Subcutaneous adipose tissue (tissue), 4 donors: ENCODE measurements around the gene EXT2. TPM values are rescaled to one million over a fixed set of nuclear protein-coding genes. Genes with fewer than 3 reads are reported as not detected.

Experiments used
- total RNA-seq, 4 donors: library from RNA; depleted of rRNA; stranded (reverse); fragments of >200 nt; gene quantifications; one replicate each; pipeline ENCODE4 v1.1.0, GENCODE V29; 2016
- TF ChIP-seq, protein P1 (sequence below): fragments of 450-650 bp; IDR thresholded peaks from one replicate; pipeline ENCODE4 v1.5.1; 2016; ENCODE audit warnings: low read depth, mild to moderate bottlenecking, control low read depth, antibody characterized with exemption, moderate library complexity

EXT2 gene
- total RNA-seq, 4 donors from 2014 or later: 48.6 to 63.9 (median 54.8) TPM

DNA sequence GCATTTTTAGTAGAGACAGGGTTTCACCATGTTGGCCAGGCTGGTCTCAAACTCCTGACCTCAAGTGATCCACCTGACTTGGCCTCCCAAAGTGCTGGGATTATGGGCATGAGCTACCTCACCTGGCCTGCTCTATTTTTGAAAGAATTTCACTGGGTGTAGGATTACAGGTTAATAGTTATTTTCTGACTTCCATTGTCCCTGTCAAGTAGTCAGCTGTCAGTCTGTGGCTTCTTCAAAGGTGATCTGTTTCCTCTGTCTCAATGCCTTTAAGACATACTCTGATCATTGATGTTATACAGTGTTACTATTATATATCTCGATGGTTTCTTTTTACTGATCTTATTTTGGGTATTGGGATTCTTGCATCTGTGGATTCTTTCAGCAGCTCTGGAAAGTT lies 10.1 kb upstream of the EXT2 start:
- TF ChIP-seq, protein P1, sequence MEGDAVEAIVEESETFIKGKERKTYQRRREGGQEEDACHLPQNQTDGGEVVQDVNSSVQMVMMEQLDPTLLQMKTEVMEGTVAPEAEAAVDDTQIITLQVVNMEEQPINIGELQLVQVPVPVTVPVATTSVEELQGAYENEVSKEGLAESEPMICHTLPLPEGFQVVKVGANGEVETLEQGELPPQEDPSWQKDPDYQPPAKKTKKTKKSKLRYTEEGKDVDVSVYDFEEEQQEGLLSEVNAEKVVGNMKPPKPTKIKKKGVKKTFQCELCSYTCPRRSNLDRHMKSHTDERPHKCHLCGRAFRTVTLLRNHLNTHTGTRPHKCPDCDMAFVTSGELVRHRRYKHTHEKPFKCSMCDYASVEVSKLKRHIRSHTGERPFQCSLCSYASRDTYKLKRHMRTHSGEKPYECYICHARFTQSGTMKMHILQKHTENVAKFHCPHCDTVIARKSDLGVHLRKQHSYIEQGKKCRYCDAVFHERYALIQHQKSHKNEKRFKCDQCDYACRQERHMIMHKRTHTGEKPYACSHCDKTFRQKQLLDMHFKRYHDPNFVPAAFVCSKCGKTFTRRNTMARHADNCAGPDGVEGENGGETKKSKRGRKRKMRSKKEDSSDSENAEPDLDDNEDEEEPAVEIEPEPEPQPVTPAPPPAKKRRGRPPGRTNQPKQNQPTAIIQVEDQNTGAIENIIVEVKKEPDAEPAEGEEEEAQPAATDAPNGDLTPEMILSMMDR: no peak

DNA sequence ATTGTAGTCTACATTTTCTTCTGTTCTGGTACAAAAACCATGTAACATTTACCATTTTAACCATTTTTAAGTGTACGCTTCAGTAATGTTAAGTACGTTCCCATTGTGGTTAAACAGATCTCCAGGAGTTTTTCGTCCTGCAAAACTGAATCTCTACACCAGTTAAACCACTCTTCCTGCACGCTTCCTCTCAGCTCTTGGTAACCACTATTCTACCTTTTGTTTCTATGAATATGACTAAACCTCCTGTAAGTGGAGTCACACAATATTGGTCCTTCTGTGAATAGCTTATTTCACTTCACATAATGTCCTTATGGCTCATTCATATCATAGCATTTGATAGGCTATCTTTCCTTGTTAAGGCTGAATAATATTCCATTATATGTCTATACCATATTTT lies 7.1 kb upstream of the EXT2 start:
- TF ChIP-seq, protein P1: no peak

DNA sequence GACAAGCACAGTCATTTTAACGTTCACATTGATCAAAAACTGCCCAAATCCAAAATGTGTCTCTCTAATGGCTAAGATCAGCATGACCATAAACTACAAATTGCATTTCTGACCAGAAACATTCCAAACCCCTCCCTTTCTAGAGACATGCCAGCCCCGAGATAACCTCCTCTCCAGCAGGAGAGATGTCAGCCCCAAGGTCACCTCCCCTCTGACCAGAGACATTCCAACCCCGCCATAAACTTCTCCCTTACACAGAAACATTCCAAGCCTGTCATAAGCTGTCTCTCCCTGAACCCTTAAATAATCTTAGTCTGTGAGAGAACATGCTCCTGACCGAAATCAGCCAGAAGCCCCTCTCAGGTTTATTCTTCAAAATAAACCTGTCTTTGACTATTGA lies 6.6 kb upstream of the EXT2 start:
- TF ChIP-seq, protein P1: no peak

DNA sequence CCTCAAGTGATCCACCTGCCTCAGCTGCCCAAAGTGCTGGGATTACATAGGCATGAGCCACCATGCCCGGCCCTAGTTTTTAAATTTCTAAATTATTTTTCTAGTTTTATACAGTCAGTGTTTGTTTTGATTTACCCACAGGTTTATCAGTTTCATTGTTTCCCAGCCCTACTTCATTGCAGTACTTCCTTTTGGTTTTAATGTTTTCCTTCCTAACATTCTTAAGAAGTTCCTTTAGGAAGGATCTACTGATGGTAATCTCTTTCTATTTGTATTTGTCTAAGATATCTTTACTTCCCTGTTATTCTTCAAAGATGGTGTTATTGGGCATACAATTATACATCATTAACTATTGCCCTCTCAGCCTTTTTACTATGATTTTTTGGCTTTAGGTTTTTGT lies 4.9 kb upstream of the EXT2 start:
- TF ChIP-seq, protein P1: no peak

DNA sequence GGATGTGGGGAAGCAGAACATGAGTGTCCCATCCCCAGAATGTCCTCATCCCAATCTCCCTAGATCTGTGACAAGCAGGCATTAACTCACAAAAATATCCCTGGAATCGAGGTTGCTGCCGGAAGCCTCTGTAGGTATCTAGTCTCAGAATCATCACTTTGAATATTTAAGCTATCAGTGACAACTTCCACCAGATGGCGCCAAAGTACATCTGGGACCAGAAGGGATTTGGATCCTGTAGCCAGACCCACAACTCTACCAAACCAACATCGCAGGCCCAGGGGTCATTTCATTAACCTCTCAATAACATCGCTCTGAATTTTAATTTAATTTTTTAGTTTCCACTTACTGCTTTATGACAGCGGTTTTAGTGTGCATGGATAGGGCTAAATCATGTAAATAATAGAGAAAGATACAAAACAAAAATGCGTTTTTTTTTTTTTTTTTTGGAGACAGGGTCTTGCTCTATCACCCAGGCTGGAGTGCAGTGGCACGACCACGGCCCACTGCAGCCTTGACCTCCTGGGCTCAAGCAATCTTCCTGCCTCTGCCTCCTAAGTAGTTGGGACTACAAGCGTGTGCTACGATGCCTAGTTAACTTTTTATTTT lies 1.1 kb upstream of the EXT2 start:
- TF ChIP-seq, protein P1: no peak

DNA sequence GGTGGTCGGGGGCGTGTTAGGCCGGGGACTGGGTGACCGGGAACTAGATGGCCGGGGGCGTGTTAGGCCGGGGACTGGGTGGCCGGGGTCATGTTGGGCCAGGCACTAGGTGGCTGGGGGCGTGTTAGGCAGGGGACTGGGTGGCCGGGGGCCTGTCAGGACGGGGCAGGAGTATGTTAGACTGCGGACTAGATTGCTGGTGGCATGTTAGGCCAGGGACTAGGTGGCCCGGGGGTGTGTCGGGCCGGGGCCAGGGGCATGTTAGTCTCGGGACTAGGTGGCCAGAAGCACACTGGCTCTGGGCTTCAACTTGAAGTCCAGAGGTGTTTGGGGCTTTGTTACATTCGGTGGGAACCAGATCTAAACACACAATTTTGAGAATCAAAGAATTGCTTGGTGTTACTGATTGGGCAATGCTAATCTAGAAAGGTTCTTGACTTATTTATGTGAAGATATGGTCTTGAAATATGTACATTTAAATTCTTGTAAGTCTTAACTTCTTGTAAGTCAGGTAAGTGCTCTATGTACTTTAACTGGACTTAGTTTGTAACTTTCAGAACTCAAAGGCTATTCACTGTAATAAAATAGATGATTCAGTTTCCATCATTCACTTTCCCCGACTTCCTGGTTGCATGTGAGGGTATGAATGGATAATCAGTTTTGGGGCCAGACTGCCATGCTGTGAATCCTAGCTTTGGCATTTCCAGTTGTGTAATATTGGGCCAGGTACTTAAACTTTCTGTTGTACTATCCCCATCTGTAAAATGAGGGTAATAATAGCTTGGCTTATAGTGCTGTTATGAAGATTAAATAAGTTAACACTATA lies 1.1 kb downstream of the EXT2 start:
- TF ChIP-seq, protein P1: no peak

DNA sequence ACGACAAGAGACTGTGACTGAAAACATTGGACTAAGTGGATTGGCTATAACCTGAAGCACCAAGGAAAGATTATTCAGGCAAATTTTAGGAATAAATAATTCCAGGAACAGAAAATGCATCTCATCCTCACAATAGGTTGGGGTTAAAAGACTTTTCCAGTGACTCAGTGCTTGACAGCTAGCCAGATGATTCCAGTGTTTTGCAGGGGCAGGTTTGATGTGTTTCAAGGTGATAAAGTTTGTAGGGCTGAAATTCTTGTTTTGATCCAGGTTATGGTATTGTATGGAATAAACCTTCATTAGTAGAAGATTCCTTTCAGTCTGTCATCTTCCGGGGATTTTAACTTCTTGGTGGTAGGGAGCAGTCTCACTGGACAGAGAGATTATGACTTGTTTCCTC lies 2.3 kb downstream of the EXT2 start:
- TF ChIP-seq, protein P1: no peak
